Measurements from ENCODE around the gene ADGRL1. TPM values are rescaled to one million over a fixed set of nuclear protein-coding genes. Genes with fewer than 3 reads are reported as not detected.

Gene ADGRL1
- total RNA-seq, 1 experiment from 2014 or later: 1.6 TPM

GRCh38 chr19:14141041-14141440 is 64.9 kb downstream of the ADGRL1 start:
- DNase-seq (ENCODE audit: low read depth): no peak

DNA sequence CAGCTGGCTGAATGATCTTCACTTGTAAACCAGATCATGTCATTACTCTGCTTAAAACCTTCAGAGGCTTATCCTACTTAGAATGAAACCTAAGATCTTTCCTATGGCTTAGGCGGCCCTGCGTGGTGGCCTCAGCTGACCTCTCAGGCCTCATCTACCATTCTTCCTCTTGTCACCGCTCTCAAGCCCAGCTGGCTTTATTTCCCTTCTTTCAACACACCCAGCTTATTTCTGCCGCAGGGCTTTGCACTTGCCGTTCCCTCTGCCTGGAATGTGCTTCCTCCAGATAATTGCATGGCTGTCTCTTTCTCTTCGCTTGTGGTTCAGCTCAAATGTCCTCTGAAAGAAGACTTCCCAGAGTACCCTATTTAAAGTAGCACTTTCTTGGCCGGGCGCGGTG is 66.0 kb downstream of the ADGRL1 start:
- no peak for DNase-seq (ENCODE audit: low read depth)

- DNase-seq (ENCODE audit: low read depth): no peak
Measured at GRCh38 chr19:14138576-14139265, 67.2 kb downstream of the ADGRL1 start.

DNA sequence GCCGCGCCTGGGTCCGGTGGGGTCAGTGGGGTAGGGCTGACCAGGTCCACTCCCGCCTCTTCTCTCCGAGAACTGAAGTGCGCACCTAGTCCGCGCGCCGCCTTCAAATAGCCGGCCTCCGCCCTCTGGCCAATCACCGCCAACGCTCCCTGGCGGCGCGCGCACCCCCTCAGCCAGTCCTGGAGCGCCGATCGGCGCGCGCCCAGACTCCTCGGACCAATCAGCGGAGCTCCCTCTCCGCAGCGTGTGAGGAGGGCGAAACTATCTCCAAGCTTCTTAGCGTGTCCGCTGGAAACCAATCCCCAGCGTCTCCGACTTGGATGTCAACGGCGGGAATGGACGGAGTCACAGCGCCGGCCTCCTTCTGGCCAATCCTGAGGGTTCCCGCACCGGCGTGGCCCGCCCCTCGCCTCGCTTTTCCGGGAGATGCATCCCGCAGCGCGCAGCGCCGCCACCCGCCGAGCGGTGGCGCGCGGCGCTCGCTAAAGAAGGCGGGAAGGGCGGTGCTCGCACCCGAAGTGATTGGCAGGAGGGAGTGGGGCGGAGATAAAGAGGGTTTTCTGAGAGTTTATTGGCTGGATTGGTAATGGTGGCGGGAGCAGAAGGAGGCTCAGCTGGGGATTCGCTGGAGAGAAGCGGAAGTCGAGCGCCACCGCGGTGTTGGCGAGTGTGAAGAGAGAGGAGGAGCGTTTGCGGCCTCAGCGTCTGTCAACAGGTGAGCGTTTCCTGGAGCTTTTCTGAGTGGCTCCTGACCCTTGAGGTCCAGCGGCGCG is 69.3 kb downstream of the ADGRL1 start, which contains the start of gene ASF1B:
ASF1B (minus strand) TSS at position 81 of the 773 bp plus-strand sequence. CDS start 133 bp downstream, outside the sequence.
- peak; percentile 100 for DNase-seq (ENCODE audit: low read depth)

- DNase-seq (ENCODE audit: low read depth): no peak
Measured at GRCh38 chr19:14135985-14136508, 69.9 kb downstream of the ADGRL1 start.

GRCh38 chr19:14135355-14135754 is 70.6 kb downstream of the ADGRL1 start:
- no peak for DNase-seq (ENCODE audit: low read depth)

- DNase-seq (ENCODE audit: low read depth): no peak
Measured at GRCh38 chr19:14127929-14128509, 78.0 kb downstream of the ADGRL1 start.

DNA sequence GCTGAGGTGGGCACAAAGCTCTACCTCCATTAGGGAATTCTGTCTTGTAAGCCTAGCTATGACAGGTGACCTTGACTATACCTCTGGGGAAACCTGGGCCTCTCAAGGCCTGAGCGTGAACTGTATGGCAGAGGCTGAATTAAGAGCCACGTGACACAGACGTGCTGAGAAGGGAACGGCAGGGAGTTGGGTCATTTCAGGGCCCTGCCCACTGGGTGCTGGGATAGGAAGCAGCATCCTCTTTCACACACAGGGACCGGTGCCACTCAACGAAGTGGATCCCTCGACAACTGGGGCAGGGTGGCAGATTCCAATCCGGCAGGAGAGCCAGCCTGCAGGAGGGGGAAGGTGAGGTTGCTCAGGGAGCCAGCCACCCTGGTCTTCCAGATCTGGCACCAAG is 78.8 kb downstream of the ADGRL1 start:
- no peak for DNase-seq (ENCODE audit: low read depth)

DNA sequence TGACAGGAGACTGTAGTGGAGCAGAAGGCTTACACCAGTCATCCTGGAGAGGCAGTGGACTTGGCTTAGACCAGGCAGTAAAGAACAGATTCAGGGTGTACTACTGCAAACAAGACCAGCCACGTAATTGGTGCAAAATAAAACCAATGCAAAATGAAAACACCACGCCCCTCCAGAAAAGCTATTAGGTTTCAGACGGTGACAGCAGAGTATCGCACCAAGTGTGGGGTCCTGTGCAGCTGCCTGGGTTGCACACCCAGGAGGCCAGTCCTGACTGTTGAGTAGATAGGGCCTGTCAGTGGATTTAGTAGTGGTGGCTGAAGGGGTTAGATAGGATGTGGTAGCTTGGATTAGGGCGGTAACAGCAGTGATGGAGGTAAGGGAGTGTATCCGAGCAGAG is 83.0 kb downstream of the ADGRL1 start:
- DNase-seq (ENCODE audit: low read depth): no peak

- DNase-seq (ENCODE audit: low read depth): no peak
Measured at GRCh38 chr19:14120497-14120780, 85.5 kb downstream of the ADGRL1 start.

GRCh38 chr19:14119644-14120496 is 86.1 kb downstream of the ADGRL1 start:
- no peak for DNase-seq (ENCODE audit: low read depth)

DNA sequence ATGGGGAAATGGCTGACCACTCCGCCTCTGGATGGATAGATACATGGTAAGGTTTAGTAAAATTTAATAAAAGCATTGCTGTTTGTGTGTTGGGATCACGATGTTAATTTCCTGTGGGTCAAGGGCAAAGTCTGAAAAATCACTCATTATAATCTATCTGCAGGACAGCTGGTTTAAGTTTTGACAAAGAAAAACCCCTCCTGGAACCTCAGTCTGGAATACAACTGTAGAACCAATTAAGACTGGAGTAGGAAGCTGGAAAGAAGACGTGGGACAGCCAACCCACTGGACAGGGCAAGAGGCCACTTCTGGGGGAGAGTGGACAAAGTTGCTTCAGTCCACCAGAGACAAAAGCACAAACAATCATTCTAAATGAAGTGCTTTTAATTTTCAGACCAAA is 86.8 kb downstream of the ADGRL1 start:
- DNase-seq (ENCODE audit: low read depth): no peak

- DNase-seq (ENCODE audit: low read depth): peak; percentile 66
Measured at GRCh38 chr19:14118165-14119051, 87.6 kb downstream of the ADGRL1 start.

GRCh38 chr19:14117668-14118164 is 88.3 kb downstream of the ADGRL1 start, which contains the start of gene PRKACA:
PRKACA (minus strand) TSS chr19:14117762; CDS start chr19:14117547, 215 bp downstream.
- DNase-seq (ENCODE audit: low read depth): peak; percentile 99

GRCh38 chr19:14116918-14117578 is 88.9 kb downstream of the ADGRL1 start:
- peak; percentile 45 for DNase-seq (ENCODE audit: low read depth)

DNA sequence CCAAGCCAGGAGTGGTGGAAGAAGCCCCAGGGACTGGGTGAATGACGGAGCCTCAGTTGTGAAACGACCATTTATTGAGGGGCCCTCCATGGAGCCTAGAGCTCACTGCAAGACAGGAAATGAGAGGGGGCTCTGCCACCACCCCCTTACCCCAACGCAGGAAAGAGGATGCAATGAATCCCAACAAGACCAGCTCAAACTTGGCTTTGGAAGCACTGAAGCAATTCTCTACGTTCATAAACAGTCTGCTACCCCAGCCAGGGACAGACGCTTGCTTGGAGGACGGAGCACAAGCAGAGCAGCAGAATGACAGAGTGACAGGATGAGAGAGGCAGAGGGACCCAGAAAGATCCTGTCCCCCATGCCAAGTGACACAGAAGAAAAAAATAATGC is 89.4 kb downstream of the ADGRL1 start:
- DNase-seq (ENCODE audit: low read depth): no peak

GRCh38 chr19:14115756-14116155 is 90.2 kb downstream of the ADGRL1 start:
- no peak for DNase-seq (ENCODE audit: low read depth)

GRCh38 chr19:14114854-14115253 is 91.1 kb downstream of the ADGRL1 start:
- DNase-seq (ENCODE audit: low read depth): no peak

GRCh38 chr19:14114439-14114838 is 91.5 kb downstream of the ADGRL1 start:
- no peak for DNase-seq (ENCODE audit: low read depth)

All from LHCN-M2 (cell line).